Spleen (tissue), 11 donors: Measurements from ENCODE around the gene MBLAC1. TPM values are rescaled to one million over a fixed set of nuclear protein-coding genes. Genes with fewer than 3 reads are reported as not detected.
A peak's percentile ranks its signal among the peaks of the same experiment; 100 is the strongest.

ENCODE experiments used
- DNase-seq: peaks from one replicate; pipeline ENCODE4 v3.0.0-alpha.2; 2020
- H3K27ac ChIP-seq, 8 donors: fragments of 200-600 bp; sonication (generic) in 7 of 8; 1 replicate in 4 of 8; 2 replicates in 4 of 8; pipeline versions ENCODE4 v1.5.0 to v1.8.0; 2016 to 2021; ENCODE audit warnings: inconsistent platforms in 4 of 8, mild to moderate bottlenecking in 4 of 8, moderate library complexity in 1 of 8
- H3K27me3 ChIP-seq, 7 donors: fragments of 200-600 bp; sonication (generic) in 6 of 7; replicated peaks in 1 of 7; 1 replicate in 4 of 7; 2 replicates in 3 of 7; pipeline versions ENCODE4 v1.5.0 to v1.8.0; 2016 to 2021; ENCODE audit warnings: inconsistent platforms in 3 of 7, mild to moderate bottlenecking in 1 of 7
- H3K36me3 ChIP-seq, 6 donors: fragments of 200-600 bp; sonication (generic) in 5 of 6; 1 replicate in 4 of 6; 2 replicates in 2 of 6; pipeline versions ENCODE4 v1.5.0 to v1.8.0; 2016 to 2021; ENCODE audit warnings: inconsistent platforms in 2 of 6
- H3K4me1 ChIP-seq, 6 donors: fragments of 200-600 bp; sonication (generic) in 5 of 6; 1 replicate in 3 of 6; 2 replicates in 3 of 6; pipeline versions ENCODE4 v1.5.0 to v1.8.0; 2016 to 2021; ENCODE audit warnings: inconsistent platforms in 3 of 6
- H3K4me3 ChIP-seq, 8 donors: fragments of 200-600 bp; sonication (generic) in 7 of 8; 1 replicate in 4 of 8; 2 replicates in 4 of 8; pipeline versions ENCODE4 v1.5.0 to v1.8.0; 2016 to 2021; ENCODE audit warnings: inconsistent platforms in 4 of 8, mild to moderate bottlenecking in 4 of 8, moderate library complexity in 2 of 8
- H3K9me3 ChIP-seq, 8 donors: fragments of 200-600 bp; sonication (generic) in 7 of 8; 1 replicate in 4 of 8; 2 replicates in 4 of 8; pipeline versions ENCODE4 v1.5.0 to v1.8.0; 2016 to 2021; ENCODE audit warnings: inconsistent platforms in 4 of 8
- POLR2A ChIP-seq, 3 donors: fragments of 450-650 bp; IDR thresholded peaks; one replicate each; pipeline ENCODE4 v1.5.1; 2017; ENCODE audit warnings: antibody characterized with exemption in 3 of 3, mild to moderate bottlenecking in 1 of 3
- POLR2AphosphoS5 ChIP-seq, 3 donors: sonication (generic); formaldehyde crosslinking; IDR thresholded peaks; one replicate each; pipeline ENCODE4 v1.5.1; 2017; ENCODE audit warnings: antibody characterized with exemption in 3 of 3
- WGBS, 5 donors: extraction: QIAGEN DNeasy Blood & Tissue Kit in 3 of 5; methylation state at CpG; one replicate each; pipeline versions ENCODE4 v1.1.5 to v1.1.7; 2013 to 2018; 5-methylcytosine and 5-hydroxymethylcytosine counted together
- intact Hi-C: fragments of 100-400 bp; cut with DNase I; formaldehyde crosslinking; loops from one replicate; pipeline ENCODE4 v1.15.0; 2023; ENCODE audit warnings: low total_unique reads
- polyA plus RNA-seq, 3 donors: library from polyadenylated mRNA; stranded (reverse); fragments of 200-250 nt; gene quantifications; one replicate each; pipeline ENCODE4 v1.2.1, GENCODE V29; 2013
- total RNA-seq, 7 donors: library from RNA; depleted of rRNA in 3 of 7; stranded (reverse); fragments of >200 nt in 3 of 7; fragmentation: NEBNext Ultra II Directional in 4 of 7; extraction: Animal tissue kit (Norgen Biotek cat#: 25700) in 4 of 7; gene quantifications; one replicate each; pipeline versions ENCODE4 v1.1.0 to v1.2.1, GENCODE V29; 2016 to 2021
- TF ChIP-seq, protein P1 (sequence below), 11 experiments: fragments of 200-600 bp in 7 of 11; fragments of 450-650 bp in 4 of 11; sonication (generic) in 4 of 11; IDR thresholded peaks in 8 of 11; conservative IDR thresholded peaks in 3 of 11; 1 replicate in 7 of 11; 2 replicates in 4 of 11; pipeline versions ENCODE4 v1.4.0 to v1.8.0; 2016 to 2021; ENCODE audit warnings: antibody characterized with exemption in 11 of 11, inconsistent platforms in 4 of 11, mild to moderate bottlenecking in 1 of 11
- donor health status: healthy with polysubstance abuse.
- donor health status: DM: no; HTN: no; CAD: no; lungs with moderate emphysema.
- donor health status: DM: no; HTN: no; CAD: no.
- donor health status: Bipolar disorder and iron deficiency.
- donor health status: healthy.
- donor health status: DM: no; HTN: no; CAD: no.
- donor health status: DM: yes; HTN: yes; CAD: no.

The MBLAC1 gene
- total and polyA plus RNA-seq, 10 donors = 1.7 to 4.4 (median 2.2) TPM

DNA sequence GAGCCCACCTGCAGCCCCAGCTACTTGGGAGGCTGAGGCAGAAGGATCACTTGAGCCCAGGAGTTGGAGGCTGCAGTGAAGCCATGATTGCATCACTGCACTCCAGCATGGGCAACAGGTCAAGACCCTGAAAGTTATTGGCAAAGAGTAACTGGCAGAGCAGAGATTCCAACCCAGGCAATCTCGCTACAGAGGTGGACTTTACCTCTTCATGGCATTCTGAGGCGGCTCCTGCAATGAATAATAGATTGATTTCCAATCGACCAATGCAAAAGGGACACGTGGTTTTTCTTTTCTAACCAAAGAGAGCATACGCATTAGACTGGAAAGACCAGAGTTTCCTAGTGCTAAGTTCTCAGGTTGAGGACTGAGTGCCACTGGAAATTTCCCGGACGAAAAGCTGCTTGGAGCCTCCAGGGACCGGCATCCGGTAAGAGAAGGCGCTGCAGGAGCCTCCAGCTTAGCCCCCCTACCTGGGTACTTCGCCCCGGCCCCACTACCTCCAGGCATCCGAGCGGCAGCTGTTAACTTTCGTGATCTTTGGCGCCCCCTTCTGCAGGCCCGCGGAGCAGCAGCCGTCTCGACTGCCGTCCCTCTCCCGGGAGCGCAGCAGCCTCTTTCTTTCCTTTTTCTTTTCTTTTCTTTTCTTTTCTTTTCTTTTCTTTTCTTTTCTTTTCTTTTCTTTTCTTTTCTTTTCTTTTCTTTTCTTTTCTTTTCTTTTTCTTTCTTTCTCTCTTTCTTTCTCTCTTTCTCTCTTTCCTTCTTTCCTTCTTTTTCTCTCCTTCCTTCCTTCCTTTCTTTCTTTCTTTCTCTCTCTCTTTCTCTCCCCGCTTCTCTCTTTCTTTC is 4.1 kb downstream of the MBLAC1 start:
- Histone ChIP-seq H3K36me3 (no peaks in the 10 kb centered on the region), H3K4me3 (peak overlapping the region in 1 of 8 donors; percentile 31), H3K27me3 (no peaks in the 10 kb centered on the region), H3K4me1 (peaks cover 17 to 47% (median 30%) of the 10 kb centered on the region in 6 donors), H3K9me3 (no peaks in the 10 kb centered on the region), H3K27ac (no peak overlapping the region)
- TF ChIP-seq POLR2A (IDR thresholded peaks at IDR 0.05) (no peak), POLR2AphosphoS5 (IDR thresholded peaks at IDR 0.05) (peak; percentile 34 to 69 (median 56))
- TF ChIP-seq, protein P1, sequence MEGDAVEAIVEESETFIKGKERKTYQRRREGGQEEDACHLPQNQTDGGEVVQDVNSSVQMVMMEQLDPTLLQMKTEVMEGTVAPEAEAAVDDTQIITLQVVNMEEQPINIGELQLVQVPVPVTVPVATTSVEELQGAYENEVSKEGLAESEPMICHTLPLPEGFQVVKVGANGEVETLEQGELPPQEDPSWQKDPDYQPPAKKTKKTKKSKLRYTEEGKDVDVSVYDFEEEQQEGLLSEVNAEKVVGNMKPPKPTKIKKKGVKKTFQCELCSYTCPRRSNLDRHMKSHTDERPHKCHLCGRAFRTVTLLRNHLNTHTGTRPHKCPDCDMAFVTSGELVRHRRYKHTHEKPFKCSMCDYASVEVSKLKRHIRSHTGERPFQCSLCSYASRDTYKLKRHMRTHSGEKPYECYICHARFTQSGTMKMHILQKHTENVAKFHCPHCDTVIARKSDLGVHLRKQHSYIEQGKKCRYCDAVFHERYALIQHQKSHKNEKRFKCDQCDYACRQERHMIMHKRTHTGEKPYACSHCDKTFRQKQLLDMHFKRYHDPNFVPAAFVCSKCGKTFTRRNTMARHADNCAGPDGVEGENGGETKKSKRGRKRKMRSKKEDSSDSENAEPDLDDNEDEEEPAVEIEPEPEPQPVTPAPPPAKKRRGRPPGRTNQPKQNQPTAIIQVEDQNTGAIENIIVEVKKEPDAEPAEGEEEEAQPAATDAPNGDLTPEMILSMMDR (IDR thresholded peaks at IDR 0.05 in 8 of 11, conservative IDR thresholded peaks at IDR 0.05 in 3 of 11) = peak; percentile 75 to 97 (median 90)
- intact Hi-C loops = loop anchor here (10.0 kb wide), 2 partner anchors 94 to 214 kb away; no protein-coding TSS in a partner anchor
- WGBS, 5 donors = 12 to 16% (median 14%) methylated on average over 24 of the region's 24 CpGs
- peak; percentile 94 for DNase-seq

DNA sequence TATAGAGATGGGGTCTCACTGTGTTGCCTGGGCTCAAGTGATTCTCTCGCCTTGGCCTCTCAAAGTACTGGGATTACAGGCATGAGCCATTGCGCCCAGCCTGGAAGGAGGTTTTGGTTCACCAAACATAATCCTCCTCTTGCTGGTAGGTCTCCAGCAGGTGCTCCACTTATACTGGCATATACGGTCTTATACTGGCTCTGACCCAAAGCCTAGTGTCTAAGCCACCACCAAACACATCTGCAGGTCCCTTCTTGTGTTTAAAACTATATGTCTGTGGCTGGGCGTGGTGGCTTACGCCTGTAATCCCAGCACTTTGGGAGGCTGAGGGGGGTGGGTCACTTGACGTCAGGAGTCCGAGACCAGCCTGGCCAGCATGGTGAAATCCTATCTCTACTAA is 5.4 kb downstream of the MBLAC1 start:
- intact Hi-C loops = loop anchor here (10.0 kb wide), 2 partner anchors 93 to 213 kb away; no protein-coding TSS in a partner anchor
- H3K27ac ChIP-seq = no peak overlapping the region
- H3K36me3 ChIP-seq = no peaks in the 10 kb centered on the region
- no peaks in the 10 kb centered on the region for H3K9me3 ChIP-seq
- DNase-seq = peak; percentile 69
- no peak overlapping the region for H3K4me3 ChIP-seq
- no peaks in the 10 kb centered on the region for H3K27me3 ChIP-seq
- TF ChIP-seq POLR2A (IDR thresholded peaks at IDR 0.05) (no peak), POLR2AphosphoS5 (IDR thresholded peaks at IDR 0.05) (no peak)
- TF ChIP-seq, protein P1 (IDR thresholded peaks at IDR 0.05 in 8 of 11, conservative IDR thresholded peaks at IDR 0.05 in 3 of 11) = no peak
- H3K4me1 ChIP-seq = peaks cover 13 to 39% (median 23%) of the 10 kb centered on the region in 6 donors
- WGBS, 5 donors = 60 to 74% (median 69%) methylated on average over 7 of the region's 7 CpGs

DNA sequence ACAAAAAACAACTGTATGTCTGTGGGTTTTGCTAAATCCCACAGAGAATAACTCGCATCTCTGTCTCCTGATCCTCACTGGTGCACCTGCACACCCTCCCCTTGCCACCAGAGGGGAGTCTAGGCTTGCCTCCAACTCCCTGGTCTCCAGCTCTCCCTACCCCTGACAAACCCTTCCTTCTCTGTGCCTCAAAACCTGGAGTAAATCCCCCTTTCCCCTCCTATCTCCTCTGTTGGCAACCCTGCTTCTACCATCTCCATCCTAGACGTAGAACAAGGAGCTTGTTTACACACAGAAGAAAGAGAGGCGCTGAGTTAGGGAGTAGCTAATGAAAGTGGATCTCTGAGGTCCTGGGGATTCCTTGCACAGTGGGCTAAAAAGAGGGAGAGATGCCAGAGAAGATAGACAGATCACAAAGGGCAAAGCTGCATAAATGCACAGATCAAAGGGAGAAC is 6.0 kb downstream of the MBLAC1 start:
- 28 to 39% (median 30%) methylated on average over 3 of the region's 3 CpGs for WGBS, 5 donors
- intact Hi-C loops = loop anchor here (10.0 kb wide), 2 partner anchors 92 to 212 kb away; no protein-coding TSS in a partner anchor
- Histone ChIP-seq H3K27ac (no peak overlapping the region), H3K27me3 (no peaks in the 10 kb centered on the region), H3K4me3 (no peak overlapping the region), H3K9me3 (no peaks in the 10 kb centered on the region), H3K4me1 (peaks cover 13 to 36% (median 21%) of the 10 kb centered on the region in 6 donors), H3K36me3 (no peaks in the 10 kb centered on the region)
- TF ChIP-seq, protein P1 (IDR thresholded peaks at IDR 0.05 in 8 of 11, conservative IDR thresholded peaks at IDR 0.05 in 3 of 11) = peak; percentile 75 to 96 (median 92)
- no peak for TF ChIP-seq POLR2A (IDR thresholded peaks at IDR 0.05)
- peak in 1 of 3 donors; percentile 67 for TF ChIP-seq POLR2AphosphoS5 (IDR thresholded peaks at IDR 0.05)
- peak; percentile 88 for DNase-seq
